SKM-1 treated with dmso at 0.1 percent for 144 hours (cell line): Measurements from ENCODE around the gene SELENON.

Experiments used
- DNase-seq: peaks from one replicate; lab custom pipeline; 2025; ENCODE audit not compliant: unreplicated experiment; lab: John Stamatoyannopoulos, UW

Gene SELENON

GRCh38 chr1:25808481-25809244 lies 8.7 kb downstream of the SELENON start:
- no peak for DNase-seq

DNA sequence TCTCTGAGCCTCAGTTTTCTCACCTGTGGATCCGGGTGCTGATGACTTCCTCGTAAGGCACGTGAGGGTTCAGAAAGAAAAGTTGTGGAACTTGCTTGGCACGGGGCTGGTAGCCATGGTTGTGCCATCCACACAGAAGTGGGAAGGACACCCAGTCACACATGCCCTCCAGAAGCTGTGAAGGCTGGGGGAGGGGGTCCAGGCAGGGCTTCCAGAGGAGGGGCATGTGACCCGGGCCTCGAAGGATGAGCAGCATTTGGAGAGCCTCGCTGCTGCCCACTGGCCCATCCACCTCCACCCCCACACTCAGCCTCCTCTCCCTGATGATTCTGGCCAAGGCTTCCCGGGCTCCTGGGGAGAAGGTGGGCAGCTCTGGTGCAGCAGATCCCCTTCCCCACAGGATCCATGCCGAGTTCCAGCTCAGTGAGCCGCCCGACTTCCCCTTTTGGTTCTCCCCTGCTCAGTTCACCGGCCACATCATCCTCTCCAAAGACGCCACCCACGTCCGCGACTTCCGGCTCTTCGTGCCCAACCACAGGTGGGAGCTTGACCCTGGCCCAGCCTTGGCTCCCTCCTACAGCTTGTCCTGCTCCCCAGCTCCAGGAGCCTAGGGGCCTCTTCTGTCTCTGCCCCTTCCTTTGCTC lies 9.4 kb downstream of the SELENON start:
- peak; percentile 7 for DNase-seq

DNA sequence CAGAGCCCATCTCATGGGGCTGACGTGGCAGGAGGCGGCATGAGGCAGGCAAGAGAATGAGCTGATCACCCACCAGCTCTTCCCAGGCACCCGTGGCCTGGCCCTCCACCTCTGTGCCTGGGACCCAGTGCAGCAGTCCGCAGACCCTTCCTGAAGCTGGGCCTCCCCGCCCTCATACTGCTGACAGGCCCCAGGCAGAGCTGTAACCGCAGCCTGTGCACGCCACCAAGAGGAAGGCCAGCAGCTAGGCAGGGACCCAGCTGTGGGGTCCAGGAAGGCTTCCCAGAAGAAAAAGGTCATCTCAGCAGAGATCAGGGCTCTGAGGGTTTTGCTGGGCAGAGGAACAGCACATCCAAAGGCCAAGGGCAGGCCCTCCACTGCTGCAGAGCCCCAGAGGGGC lies 9.9 kb downstream of the SELENON start:
- no peak for DNase-seq

- peak; percentile 22 for DNase-seq
Measured at GRCh38 chr1:25810341-25811299, 10.6 kb downstream of the SELENON start.

GRCh38 chr1:25811384-25812082 lies 11.5 kb downstream of the SELENON start:
- no peak for DNase-seq

GRCh38 chr1:25813071-25813733 lies 13.2 kb downstream of the SELENON start:
- DNase-seq, result no peak

- DNase-seq, result no peak
Measured at GRCh38 chr1:25813734-25814471, 13.9 kb downstream of the SELENON start.

DNA sequence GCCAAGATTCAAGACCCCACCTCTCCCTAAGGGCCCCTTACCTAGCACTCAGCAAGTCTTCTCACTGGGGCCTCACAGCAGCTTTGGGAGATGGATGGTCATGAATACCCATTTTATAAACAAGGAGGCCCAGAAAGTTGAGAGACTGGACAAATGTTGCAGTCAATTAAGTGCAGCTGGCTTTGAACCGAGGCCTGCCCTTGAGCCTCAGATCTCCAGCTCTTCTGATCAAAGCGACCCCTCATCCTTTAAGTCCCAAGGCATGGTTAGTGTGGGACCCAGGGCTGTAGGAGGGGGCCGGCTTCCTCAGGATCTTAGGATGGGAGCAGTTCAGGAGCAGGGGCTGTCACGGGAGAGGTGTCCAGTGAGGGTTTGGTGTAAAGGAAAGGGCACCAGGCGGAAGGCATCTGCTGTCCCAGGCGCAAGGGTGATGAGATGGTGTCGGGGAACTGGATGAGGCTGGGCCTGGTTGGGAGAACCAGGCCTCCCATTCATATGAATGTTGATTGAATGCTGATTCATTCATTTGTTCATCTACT lies 14.6 kb downstream of the SELENON start:
- DNase-seq, result no peak

DNA sequence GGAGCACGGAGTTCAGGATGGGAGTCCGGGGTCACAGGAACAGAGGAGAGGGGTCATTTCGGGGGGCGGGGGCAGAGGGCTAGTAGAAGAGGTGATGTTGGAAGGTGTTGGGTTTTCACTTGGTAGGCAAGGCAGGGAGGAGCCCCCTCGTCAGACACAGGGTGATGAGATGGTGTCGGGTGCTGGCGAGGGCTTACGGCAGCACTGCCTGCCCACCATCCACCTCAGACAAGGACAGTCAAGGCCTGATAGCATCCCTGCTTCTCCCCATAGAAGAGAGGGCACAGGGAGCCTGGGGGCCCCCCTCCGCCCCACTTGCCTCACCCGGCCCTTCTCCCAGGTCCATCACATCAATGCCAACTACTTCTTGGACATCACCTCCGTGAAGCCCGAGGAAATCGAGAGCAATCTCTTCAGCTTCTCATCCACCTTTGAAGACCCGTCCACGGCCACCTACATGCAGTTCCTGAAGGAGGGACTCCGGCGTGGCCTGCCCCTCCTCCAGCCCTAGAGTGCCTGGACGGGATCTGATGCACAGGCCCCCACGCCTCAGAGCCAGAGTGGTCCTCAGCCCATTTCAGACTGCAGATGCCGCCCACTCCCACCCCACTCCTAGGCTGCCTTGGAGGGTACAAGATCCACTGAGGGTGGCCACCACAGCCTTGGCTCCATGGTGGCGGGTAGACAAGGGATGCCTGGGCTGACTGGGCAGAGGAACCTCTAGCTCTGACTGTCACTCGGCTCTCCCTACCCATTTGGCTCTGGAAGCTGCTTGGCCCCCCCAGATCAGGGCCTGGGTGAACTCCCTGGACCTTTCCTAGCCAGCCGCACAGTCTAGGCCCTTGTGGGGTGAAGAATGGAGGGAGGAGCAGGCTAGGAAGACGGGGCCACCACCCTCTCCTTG lies 15.5 kb downstream of the SELENON start:
- DNase-seq, result no peak

DNA sequence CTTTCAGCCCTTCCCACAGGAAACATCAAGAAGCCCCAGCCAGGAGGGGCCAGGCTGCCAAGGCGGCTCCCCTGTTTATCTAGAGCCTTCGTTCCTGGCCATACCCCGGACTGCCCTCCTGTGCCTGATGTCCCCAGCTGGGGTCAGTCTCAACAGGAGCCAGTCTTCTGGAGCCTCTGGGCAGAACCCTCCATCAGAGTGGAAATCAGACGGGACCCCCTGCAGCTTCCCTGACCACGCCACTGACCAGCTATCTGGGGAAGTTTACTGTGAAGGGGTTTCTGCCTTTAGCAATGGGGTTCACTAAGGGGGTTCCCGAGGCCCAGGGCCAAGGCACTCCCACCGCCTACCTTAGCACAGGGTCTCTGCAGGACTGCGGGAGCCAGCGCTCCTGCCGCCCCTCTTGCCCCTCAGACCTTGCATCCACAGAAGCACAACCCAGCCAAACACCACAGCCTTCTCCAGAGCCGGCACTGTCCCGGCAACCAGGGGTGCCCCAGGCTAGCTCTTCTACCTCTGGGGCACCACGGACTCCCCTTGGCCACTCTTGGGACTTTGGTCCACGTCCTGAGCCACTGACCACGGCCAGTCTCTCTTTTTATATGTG lies 16.2 kb downstream of the SELENON start:
- no peak for DNase-seq

DNA sequence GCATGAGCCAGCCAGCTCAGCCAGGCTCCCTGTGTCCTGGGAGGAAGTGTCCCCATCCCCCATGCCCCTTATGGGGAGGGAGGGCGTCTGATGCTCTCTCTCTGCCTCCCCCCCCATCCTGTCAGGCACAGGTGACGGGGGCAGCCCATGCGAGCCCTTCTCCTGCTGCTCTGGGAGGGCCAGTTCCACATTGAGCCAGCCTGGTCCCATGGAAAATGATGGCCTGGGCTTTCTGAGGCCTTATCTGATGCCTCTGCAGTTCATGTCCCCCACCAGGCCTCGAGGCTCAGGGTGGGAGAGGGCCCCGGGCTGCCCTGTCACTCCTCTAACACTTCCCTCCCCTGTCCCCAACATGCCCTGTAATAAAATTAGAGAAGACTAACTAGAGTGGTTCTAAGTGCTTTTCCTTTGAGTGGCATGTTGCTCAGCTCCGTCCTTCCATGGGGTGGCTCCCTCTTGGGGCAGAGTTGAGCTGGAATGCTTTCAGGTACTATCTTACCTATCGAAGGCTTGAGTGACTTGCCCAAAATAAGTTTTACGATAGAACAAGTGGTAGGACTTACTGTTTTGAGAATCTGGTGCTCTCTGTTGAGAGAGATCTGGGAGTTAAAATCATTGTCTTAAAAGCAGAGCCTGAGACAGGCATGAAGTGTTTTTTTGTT lies 18.0 kb downstream of the SELENON start:
- no peak for DNase-seq

DNA sequence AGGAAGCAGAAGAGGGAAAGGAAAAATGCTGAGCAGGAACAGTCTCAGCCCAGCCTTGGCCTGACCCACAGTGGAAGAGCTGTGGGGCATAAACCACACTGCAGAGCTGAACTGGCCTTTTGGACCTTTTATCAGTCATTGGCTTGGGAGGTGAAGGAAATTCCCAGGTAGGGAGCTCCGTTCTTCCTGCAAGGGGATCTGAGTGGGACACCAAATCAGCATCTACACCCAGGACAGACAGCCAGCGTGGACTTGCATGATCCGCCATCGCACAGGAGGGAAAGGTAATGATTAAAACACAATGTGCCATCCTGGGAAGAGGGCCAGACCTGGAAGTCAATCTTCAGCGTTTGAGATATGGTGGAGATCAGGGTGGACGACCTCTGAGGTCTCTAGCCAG lies 18.6 kb downstream of the SELENON start:
- no peak for DNase-seq

DNA sequence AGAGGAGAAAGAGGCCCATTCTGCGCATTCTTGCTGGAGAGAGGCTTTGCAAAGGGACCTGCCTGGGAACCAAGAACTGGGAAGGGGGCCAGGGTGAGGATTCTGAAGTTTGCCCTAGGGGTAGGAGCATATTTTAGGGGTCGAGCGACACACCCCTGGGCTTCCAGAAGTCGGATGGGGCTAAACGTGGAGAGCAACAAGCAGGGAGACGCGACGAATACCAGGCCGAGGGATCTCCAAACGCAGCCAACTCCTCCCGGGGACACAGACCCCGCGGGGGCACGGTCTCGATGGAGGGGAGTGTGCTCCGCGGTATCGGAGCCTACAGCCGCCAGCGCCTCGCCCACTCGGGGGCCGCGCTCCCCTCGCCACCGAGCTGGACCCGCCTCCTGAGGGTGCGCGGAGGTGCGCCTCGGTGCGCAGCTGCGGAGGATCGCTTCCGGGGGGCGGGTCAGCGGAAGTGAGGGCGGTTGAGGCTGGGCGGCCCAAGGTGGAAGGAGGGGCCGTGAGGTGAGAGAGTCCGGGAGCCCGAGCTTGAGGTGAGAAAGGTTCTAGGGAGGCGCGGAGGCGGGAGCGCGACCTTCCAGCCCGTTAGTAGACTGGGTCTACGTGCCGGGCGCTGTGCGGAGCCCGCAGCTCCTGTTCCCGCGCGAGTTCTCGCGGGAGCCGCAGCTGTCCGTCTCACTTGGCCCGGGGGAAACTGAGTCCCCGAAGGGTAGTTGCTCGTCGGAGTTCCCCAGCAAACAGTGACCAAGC lies 19.7 kb downstream of the SELENON start, which contains the start of gene MTFR1L:
Gene MTFR1L, plus strand, starts transcription at position 464 of the 756 bp plus-strand sequence. CDS start 3,151 bp downstream, outside the sequence.
- DNase-seq, result peak; percentile 67

GRCh38 chr1:25820247-25821111 lies 20.5 kb downstream of the SELENON start:
- peak; percentile 54 for DNase-seq

DNA sequence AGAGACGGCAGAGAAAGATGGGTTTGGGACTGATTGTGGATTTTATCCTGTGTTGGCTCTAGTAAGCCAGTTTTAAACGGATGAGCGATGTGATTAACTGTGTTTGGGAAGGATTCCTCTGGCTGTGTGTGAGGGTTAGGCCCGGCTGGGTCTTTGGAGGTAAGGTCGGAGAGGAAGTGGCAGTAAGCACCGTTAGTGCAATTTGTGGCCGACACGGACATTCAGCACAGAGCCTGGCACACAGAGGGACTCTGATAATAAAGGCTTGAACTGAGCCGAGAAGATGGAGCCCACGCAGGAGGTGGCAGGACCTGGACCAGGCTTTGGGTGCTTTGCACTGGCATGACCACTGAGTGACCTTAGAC lies 21.1 kb downstream of the SELENON start:
- DNase-seq, result peak; percentile 14

GRCh38 chr1:25821630-25822091 lies 21.7 kb downstream of the SELENON start:
- DNase-seq, result no peak
